Measurements from ENCODE around the gene SLC16A14. TPM values are rescaled to one million over a fixed set of nuclear protein-coding genes. Genes with fewer than 3 reads are reported as not detected.

SLC16A14 gene
- total RNA-seq, 2 donors from 2014 or later: 2.3 to 3.4 TPM

GRCh38 chr2:230050136-230050535 lies 18.6 kb downstream of the SLC16A14 start:
- no peak for TF ChIP-seq CTCF (IDR thresholded peaks at IDR 0.05)
- no peak for DNase-seq (ENCODE audit: low spot score)
- Histone ChIP-seq H3K4me1 (no peaks in the 10 kb centered on the region), H3K9me3 (no peaks in the 10 kb centered on the region), H3K4me3 (no peak overlapping the region), H3K27ac (no peak overlapping the region), H3K36me3 (no peaks in the 10 kb centered on the region), H3K27me3 (no peaks in the 10 kb centered on the region)

GRCh38 chr2:230048010-230048671 lies 20.6 kb downstream of the SLC16A14 start:
- Histone ChIP-seq H3K4me3 (no peak overlapping the region), H3K9me3 (no peaks in the 10 kb centered on the region), H3K36me3 (no peaks in the 10 kb centered on the region), H3K4me1 (no peaks in the 10 kb centered on the region), H3K27me3 (no peaks in the 10 kb centered on the region), H3K27ac (no peak overlapping the region)
- no peak for TF ChIP-seq CTCF (IDR thresholded peaks at IDR 0.05)
- no peak for DNase-seq (ENCODE audit: low spot score)

GRCh38 chr2:230046491-230046890 lies 22.2 kb downstream of the SLC16A14 start:
- Histone ChIP-seq H3K4me1 (no peaks in the 10 kb centered on the region), H3K9me3 (no peaks in the 10 kb centered on the region), H3K4me3 (no peak overlapping the region), H3K27ac (no peak overlapping the region), H3K27me3 (no peaks in the 10 kb centered on the region), H3K36me3 (no peaks in the 10 kb centered on the region)
- DNase-seq (ENCODE audit: low spot score): no peak
- TF ChIP-seq CTCF (IDR thresholded peaks at IDR 0.05): no peak

- no peaks in the 10 kb centered on the region for H3K36me3 ChIP-seq
- H3K27ac ChIP-seq: no peak overlapping the region
- no peaks in the 10 kb centered on the region for H3K27me3 ChIP-seq
- no peaks in the 10 kb centered on the region for H3K4me1 ChIP-seq
- no peak overlapping the region for H3K4me3 ChIP-seq
- no peak for TF ChIP-seq CTCF (IDR thresholded peaks at IDR 0.05)
- H3K9me3 ChIP-seq: no peaks in the 10 kb centered on the region
- no peak for DNase-seq (ENCODE audit: low spot score)
These were observed 25.3 kb downstream of the SLC16A14 start for GRCh38 chr2:230043461-230043860.

- Histone ChIP-seq H3K27me3 (no peaks in the 10 kb centered on the region), H3K36me3 (no peaks in the 10 kb centered on the region), H3K4me3 (no peak overlapping the region), H3K9me3 (no peaks in the 10 kb centered on the region), H3K4me1 (no peaks in the 10 kb centered on the region), H3K27ac (no peak overlapping the region)
- no peak for DNase-seq (ENCODE audit: low spot score)
- no peak for TF ChIP-seq CTCF (IDR thresholded peaks at IDR 0.05)
These were observed 25.7 kb downstream of the SLC16A14 start for GRCh38 chr2:230043025-230043424.

GRCh38 chr2:230042195-230042594 lies 26.5 kb downstream of the SLC16A14 start:
- no peak overlapping the region for H3K4me3 ChIP-seq
- no peaks in the 10 kb centered on the region for H3K9me3 ChIP-seq
- no peak overlapping the region for H3K27ac ChIP-seq
- H3K4me1 ChIP-seq: no peaks in the 10 kb centered on the region
- H3K36me3 ChIP-seq: no peaks in the 10 kb centered on the region
- no peak for DNase-seq (ENCODE audit: low spot score)
- TF ChIP-seq CTCF (IDR thresholded peaks at IDR 0.05): no peak
- H3K27me3 ChIP-seq: no peaks in the 10 kb centered on the region

All from right atrium auricular region (tissue), 2 donors.